ENCODE data around the gene PCCA.
"Not testable (repeated sequence)": the region's sequence is repeated elsewhere in the genome, so short reads cannot be mapped to it uniquely, and the experiment has no call there.

The PCCA gene

DNA sequence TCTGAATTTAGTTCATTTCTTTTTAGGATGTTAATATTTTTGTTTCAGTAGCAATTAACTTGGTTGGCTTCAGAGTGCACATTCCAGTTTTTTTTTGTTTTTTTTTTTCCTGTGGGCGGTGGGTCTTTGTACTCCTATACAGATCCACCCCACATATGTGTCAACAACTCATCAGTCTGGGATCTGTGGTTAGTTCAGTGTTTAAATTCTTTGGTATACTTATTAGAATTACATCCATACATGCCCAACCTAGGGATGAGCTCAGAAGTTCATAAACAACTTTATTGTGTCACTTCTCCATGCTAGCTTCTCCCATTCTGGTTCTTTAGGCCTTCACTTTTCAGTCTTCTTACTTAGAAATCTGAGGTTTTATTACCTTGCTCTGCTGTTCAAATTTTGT, 50.9 kb downstream of the PCCA start:
- no peak for DNase-seq (ENCODE audit: low read depth in 2 of 3, low spot score in 2 of 3)

GRCh38 chr13:100140441-100140840, 51.5 kb downstream of the PCCA start:
- no peak for DNase-seq (ENCODE audit: low read depth in 2 of 3, low spot score in 2 of 3)

- DNase-seq (ENCODE audit: low read depth in 2 of 3, low spot score in 2 of 3) = not testable (repeated sequence)
Measured at GRCh38 chr13:100141461-100141961, 52.6 kb downstream of the PCCA start.

DNA sequence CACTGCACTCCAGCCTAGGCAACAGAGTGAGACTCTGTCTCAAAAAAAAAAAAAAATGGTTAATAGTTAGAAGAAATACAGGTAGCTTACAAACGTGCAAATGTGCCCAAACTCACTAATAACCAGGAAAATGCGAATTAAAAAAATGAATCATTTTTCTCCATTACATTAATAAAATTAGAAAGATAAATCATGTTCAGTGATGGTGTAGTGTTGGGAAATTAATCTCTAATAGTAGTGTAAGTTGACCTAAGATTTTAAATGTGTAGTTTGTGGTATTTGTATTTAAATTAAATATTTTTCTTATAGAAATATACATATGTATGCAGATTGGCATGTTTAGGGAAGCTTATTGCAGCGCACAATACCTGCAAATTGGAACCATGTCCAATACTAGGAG, 57.6 kb downstream of the PCCA start:
- no peak for DNase-seq (ENCODE audit: low read depth in 2 of 3, low spot score in 2 of 3)

DNA sequence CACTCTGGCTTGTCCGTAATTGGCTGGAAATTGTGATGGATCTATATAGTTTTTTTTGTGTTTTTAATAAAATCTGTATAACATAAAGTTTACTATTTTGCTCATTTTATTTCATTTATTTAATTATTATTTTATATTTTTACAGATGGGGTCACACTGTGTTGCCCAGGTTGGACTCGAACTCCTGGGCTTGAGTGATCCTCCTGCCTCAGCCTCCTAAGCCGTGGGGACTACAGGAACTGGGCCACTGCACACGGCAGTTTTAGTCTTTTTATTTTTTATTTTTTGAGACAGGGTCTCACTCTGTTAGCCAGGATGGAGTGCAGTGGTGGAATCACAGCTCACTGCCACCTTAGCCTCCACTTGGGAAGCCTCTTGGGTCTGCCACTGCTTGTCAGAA, 58.9 kb downstream of the PCCA start:
- no peak for DNase-seq (ENCODE audit: low read depth in 2 of 3, low spot score in 2 of 3)

GRCh38 chr13:100148422-100148821, 59.5 kb downstream of the PCCA start:
- no peak for DNase-seq (ENCODE audit: low read depth in 2 of 3, low spot score in 2 of 3)

DNA sequence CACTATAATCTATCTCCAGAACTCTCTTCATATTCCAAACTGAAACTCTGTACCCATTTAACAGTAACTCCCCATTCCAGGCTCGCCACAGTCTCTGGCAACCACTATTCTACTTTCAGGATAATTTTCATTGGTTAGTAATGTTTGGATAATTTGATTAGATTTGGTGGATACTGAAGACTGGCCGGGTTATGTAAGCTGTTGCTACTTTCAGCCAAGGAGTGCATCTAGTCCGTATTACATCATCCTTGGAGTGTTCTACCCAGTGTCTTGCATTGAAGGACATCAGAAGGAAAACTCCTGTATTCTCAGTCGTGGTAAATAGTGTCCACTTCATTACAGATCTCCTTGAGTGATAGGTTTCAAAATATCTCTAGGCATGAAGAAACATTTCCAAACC, 60.5 kb downstream of the PCCA start:
- DNase-seq (ENCODE audit: low read depth in 2 of 3, low spot score in 2 of 3) = no peak

DNA sequence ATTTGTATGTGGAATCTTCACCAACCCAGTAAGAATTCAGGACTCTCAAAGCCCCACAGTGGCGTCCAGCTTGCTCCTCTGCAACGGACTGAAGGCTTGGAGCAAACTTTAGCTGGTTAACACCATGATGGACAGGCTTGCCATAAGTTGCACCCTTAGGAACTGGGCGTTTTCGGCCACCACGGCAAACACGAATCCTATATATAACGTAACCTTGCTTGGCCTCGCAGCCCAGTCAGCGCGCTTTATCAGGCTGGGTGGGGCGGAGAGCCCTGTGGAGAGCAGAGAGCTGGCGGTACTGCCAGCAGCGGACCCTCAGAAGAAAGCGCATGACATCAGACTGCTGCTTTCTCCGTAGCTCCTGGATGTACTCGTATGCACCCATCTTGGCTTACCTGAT, 61.8 kb downstream of the PCCA start:
- not testable (repeated sequence) for DNase-seq (ENCODE audit: low read depth in 2 of 3, low spot score in 2 of 3)

- DNase-seq (ENCODE audit: low read depth in 2 of 3, low spot score in 2 of 3) = no peak
Measured at GRCh38 chr13:100154842-100155416, 66.0 kb downstream of the PCCA start.

GRCh38 chr13:100156788-100157187, 67.9 kb downstream of the PCCA start:
- no peak for DNase-seq (ENCODE audit: low read depth in 2 of 3, low spot score in 2 of 3)

GRCh38 chr13:100158569-100158968, 69.7 kb downstream of the PCCA start:
- no peak for DNase-seq (ENCODE audit: low read depth in 2 of 3, low spot score in 2 of 3)

- DNase-seq (ENCODE audit: low read depth in 2 of 3, low spot score in 2 of 3) = no peak
Measured at GRCh38 chr13:100159584-100159983, 70.7 kb downstream of the PCCA start.

DNA sequence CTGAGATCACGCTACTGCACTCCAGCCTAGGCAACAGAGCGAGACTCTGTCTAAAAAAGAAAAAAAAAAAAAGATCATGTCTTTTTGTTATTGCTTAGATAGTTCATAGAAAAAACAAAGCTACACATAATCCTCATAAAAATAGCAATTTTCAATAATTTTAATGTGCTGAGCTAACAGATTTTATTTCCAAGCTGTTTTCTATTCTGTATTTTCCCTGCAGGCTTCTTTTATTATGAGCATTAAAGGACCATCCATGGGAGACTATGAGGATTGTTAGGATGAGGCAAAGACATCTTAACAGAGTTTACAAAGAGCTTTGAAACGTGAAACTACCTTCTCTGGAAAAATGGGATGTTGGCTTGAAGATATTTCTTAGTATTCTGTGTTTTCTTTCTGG, 71.6 kb downstream of the PCCA start:
- no peak for DNase-seq (ENCODE audit: low read depth in 2 of 3, low spot score in 2 of 3)

DNA sequence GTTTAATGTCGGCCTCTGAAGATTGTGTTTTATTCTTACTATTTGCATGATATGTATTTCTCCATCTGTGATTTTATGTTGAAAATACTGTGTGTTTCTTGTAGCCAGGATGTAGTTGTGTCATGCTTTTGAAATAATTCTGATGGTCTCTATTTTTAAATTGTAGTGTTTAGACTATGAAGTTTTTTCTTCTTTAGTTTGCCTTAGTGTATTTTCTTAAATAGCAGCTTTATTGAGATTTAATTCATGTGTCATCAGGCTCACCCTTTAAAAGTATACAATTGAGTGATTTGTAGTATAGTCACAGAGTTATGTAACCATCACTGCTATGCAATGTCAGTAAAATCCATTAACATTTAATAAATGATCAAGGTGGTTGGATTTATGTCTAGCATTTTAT, 74.5 kb downstream of the PCCA start:
- no peak for DNase-seq (ENCODE audit: low read depth in 2 of 3, low spot score in 2 of 3)

DNA sequence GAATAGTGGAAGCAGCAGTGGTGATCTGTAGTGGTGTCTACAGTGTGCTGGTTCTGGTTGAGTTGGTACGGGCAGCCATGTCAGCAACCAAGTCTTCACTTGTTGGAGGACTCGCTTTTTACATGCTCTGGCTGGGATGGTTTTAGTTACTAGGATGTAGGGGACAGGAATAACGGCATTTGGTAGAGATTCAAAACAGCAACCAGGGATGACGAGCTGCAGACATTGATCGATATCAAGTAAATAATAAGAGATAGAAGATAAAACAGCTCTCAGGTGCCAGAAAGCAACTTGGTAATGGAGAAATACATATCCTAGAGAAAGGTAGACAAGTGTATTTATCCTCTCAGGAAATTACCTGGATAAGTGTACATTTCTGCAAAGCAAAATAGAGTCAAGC, 84.3 kb downstream of the PCCA start:
- no peak for DNase-seq (ENCODE audit: low read depth in 2 of 3, low spot score in 2 of 3)

DNA sequence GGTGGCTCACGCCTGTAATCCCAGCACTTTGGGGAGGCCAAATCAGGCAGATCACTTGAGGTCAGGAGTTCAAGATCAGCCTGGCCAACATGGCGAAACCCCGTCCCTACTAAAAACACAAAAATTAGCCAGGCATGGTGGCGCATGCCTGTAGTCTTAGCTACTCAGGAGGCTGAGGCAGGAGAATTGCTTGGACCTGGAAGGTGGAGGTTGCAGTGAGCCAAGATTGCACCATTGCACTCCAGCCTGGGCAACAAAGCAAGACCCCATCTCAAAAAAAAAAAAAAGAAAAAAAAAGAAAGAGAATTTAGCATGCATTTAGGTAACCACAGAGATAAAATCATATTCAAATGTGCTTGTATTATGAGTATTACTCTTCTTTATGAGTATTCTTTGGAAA, 85.6 kb downstream of the PCCA start:
- not testable (repeated sequence) for DNase-seq (ENCODE audit: low read depth in 2 of 3, low spot score in 2 of 3)

GRCh38 chr13:100175078-100175802, 86.3 kb downstream of the PCCA start:
- DNase-seq (ENCODE audit: low read depth in 2 of 3, low spot score in 2 of 3) = no peak

GRCh38 chr13:100175803-100176182, 86.9 kb downstream of the PCCA start:
- no peak for DNase-seq (ENCODE audit: low read depth in 2 of 3, low spot score in 2 of 3)

DNA sequence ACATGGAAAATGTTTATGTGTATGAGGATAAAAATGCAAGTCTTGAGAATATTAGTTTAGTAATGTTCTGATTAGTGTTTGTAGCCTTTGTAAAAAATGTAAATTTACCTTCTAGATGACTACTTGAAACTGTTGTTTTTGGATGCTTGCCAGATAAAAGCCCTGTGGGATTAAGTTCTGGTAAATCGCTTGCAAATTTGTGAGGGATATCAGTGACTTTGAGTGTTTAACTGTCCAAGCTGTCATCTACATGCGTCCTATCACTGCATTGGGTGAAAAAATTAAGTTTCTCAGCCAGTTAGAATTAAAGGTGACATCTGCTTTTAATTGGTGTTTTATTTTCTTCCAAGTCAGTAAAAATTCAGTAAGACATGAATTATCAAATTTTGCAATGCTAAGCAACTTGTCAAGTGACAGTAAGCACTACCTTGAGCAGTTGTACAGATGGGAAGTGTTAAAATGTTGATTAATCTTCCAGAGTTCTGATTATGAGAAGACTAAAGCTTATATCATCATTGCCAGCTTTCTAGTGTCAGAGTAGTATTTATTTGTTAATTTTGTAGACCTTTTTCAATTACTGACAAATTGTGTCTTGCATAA, 88.0 kb downstream of the PCCA start:
- no peak for DNase-seq (ENCODE audit: low read depth in 2 of 3, low spot score in 2 of 3)

- no peak for DNase-seq (ENCODE audit: low read depth in 2 of 3, low spot score in 2 of 3)
Measured at GRCh38 chr13:100178309-100178708, 89.4 kb downstream of the PCCA start.

DNA sequence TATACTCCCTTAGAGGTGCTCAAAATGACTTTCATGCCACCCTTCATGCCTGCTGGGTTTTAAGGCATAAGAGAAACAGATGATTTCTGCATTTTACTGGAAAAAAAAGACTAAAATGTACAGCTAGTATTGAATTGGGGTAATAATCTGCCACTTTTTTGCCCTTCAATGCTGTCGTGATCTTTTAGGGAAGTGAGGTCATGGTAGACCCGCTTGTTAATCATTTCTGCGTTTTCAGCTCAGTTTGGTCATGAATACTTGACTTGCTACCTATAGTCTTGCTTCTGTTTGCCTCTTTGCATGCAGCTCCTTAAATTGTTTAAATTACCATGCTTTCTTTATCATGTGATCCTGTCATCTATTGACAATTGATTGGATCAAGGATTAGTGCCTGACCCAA, 90.4 kb downstream of the PCCA start:
- DNase-seq (ENCODE audit: low read depth in 2 of 3, low spot score in 2 of 3) = no peak

- no peak for DNase-seq (ENCODE audit: low read depth in 2 of 3, low spot score in 2 of 3)
Measured at GRCh38 chr13:100182900-100183490, 94.1 kb downstream of the PCCA start.

Data from activated CD8-positive, alpha-beta memory T cell treated with anti-CD3 and anti-CD28 coated beads for 48 hours (primary cell).